AG04449 (cell line): ENCODE results near the gene PLA2G12B.
"Not testable (repeated sequence)": the region's sequence is repeated elsewhere in the genome, so short reads cannot be mapped to it uniquely, and the experiment has no call there.

Source experiments
- CTCF ChIA-PET: fragments of 350-600 bp; formaldehyde crosslinking; extraction: SDS; loops from one replicate; lab custom pipeline; 2021; ENCODE audit warnings: antibody characterized with exemption; lab: Yijun Ruan, JAX
- POLR2A ChIA-PET: fragments of 400-600, 350-600 bp; formaldehyde crosslinking; extraction: SDS; loops from one replicate; lab custom pipeline; 2020; ENCODE audit warnings: antibody characterized with exemption, inconsistent platforms; lab: Yijun Ruan, JAX
- DNase-seq: peaks from one replicate; pipeline ENCODE4 v3.0.0-alpha.2; 2010; ENCODE audit warnings: low read depth, low spot score
- H3K4me3 ChIP-seq: 2 replicates; pipeline ENCODE4 v1.5.1; 2011; ENCODE audit warnings: low read depth, mild to moderate bottlenecking, control low read depth, low read length
- CTCF ChIP-seq: IDR thresholded peaks from one replicate; pipeline ENCODE4 v1.5.1; 2011; ENCODE audit warnings: mild to moderate bottlenecking, moderate library complexity, low read length, control low read depth, inconsistent platforms; ENCODE audit not compliant: insufficient read depth; ENCODE audit errors: missing control alignments

The PLA2G12B gene

GRCh38 chr10:72912736-72913135, 41.9 kb downstream of the PLA2G12B start:
- POLR2A ChIA-PET, result interaction anchor here (0.6 kb wide), 1 partner anchor 484 kb away, joined by 4 read pairs; no protein-coding TSS in a partner anchor

DNA sequence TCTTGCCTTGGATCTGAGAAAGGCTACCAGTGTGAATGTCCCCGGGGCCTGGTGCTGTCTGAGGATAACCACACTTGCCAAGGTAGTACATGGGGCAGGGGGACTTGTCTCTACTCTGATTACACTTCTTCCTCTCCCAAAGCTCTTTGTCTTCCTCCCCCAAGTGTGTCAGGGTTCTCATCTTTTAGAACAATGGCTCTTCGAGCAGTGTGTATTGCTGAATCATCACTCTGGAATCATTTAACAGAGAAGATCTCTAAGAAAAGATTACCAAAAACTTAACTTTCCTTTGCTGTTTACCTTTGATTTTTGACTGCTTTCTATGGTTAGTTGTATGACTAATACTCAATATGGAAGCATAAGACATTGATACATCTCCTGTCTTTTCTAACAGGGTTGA, 42.8 kb downstream of the PLA2G12B start:
- ChIA-PET POLR2A (no interaction called here), CTCF (no interaction called here)
- no peak for DNase-seq
- no peak overlapping the region for H3K4me3 ChIP-seq
- TF ChIP-seq CTCF, result no peak

More at GRCh38 chr10:72912736-72913135, 41.9 kb downstream of the PLA2G12B start:
- TF ChIP-seq CTCF, result no peak
- DNase-seq, result no peak
- H3K4me3 ChIP-seq, result no peak overlapping the region
- CTCF ChIA-PET, result no interaction called here

DNA sequence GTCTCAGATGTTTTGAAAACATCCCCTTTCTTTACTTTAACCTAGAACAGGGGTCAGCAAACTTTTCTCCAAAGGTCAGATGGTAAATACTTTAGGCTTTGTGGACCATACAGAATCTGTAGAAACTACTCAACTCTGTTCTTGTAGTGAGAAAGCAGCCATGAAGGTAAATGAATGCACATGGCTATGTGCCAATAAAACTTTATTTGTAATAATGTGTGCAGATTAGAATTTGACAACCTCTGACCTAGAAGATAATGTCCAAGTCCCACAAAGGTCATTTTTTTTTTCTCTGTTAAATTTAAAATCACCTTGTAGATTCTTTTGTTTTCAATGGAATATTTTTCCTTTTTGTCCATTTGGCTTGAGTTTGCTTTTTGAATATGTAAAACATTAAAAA, 43.9 kb downstream of the PLA2G12B start:
- POLR2A ChIA-PET, result no interaction called here
- CTCF ChIA-PET, result interaction anchor here (0.7 kb wide), 1 partner anchor 75 kb away, joined by 3 read pairs; no protein-coding TSS in a partner anchor
- no peak for DNase-seq
- H3K4me3 ChIP-seq, result no peak overlapping the region
- TF ChIP-seq CTCF, result no peak

GRCh38 chr10:72906446-72906845, 48.2 kb downstream of the PLA2G12B start:
- ChIA-PET POLR2A (no interaction called here), CTCF (no interaction called here)
- DNase-seq, result no peak
- H3K4me3 ChIP-seq, result no peak overlapping the region
- TF ChIP-seq CTCF, result no peak

DNA sequence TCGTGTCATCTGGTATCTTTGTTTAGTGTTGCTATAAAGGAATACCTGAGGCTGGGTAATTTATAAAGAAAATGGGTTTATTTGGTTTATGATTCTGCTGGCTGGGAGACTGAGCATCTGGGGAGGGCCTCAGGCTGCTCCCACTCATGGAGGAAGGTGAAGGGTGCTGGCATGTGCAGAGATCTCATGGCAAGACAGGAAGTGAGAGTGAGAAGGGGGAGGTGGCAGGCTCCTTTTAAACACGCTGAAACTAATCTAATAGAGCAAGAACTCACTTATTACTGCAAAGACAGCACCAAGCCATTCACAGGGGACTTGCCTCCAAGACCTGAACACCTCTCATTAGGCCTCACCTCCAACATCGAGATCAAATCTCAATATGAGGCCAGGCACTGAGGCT, 49.8 kb downstream of the PLA2G12B start:
- ChIA-PET POLR2A (no interaction called here), CTCF (no interaction called here)
- no peak overlapping the region for H3K4me3 ChIP-seq
- DNase-seq, result no peak
- no peak for TF ChIP-seq CTCF

DNA sequence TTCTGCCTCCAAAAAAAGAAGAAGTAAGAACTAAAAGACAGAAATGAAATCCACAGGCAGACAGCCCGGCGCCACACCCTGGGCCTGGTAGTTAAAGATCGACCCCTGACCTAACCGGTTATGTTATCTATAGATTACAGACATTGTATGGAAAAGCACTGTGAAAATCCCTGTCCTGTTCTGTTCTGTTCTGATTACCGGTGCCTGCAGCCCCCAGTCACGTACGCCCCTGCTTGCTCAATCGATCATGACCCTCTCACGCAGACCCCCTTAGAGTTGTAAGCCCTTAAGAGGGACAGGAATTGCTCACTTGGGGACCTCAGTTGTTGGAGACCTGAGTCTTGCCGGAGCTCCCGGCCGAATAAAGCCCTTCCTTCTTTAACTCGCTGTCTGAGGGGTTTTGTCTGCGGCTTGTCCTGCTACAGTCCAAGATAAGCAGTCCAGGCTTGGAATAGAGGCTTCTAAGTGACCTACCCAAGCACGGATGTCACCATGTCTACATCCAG, 50.6 kb downstream of the PLA2G12B start:
- CTCF ChIA-PET, DNase-seq, H3K4me3 ChIP-seq, POLR2A ChIA-PET: not testable (repeated sequence)

GRCh38 chr10:72899545-72899944, 55.1 kb downstream of the PLA2G12B start:
- DNase-seq, result no peak
- TF ChIP-seq CTCF, result no peak
- CTCF ChIA-PET, result no interaction called here
- H3K4me3 ChIP-seq, result no peak overlapping the region
- POLR2A ChIA-PET, result no interaction called here
